H1 (cell line): ENCODE results near the gene SCG2. TPM values are rescaled to one million over a fixed set of nuclear protein-coding genes. Genes with fewer than 3 reads are reported as not detected.

ENCODE experiments used
- CTCF ChIA-PET: fragments of 300-600 bp; sonication (Branson Sonifier 250); formaldehyde crosslinking; loops from one replicate; lab custom pipeline; 2021; ENCODE audit not compliant: partially characterized antibody; lab: Charles Lee
- POLR2A ChIA-PET: fragments of 300-600 bp; sonication (Branson Sonifier 250); formaldehyde crosslinking; loops from one replicate; lab custom pipeline; 2021; ENCODE audit warnings: inconsistent platforms; ENCODE audit not compliant: partially characterized antibody; lab: Charles Lee
- DNase-seq, 2 experiments: peaks; one replicate each; pipeline versions ENCODE4 v3.0.0 to v3.0.0-alpha.2; 2010 to 2022; ENCODE audit warnings: low spot score in 2 of 2, low read depth in 1 of 2, mixed read lengths in 1 of 2
- FAIRE-seq: peaks from 2 replicates; lab custom pipeline; 2011; peaks lifted over from hg19 to GRCh38; lab: Jason Lieb, UNC
- H2AFZ ChIP-seq: 2 replicates; pipeline ENCODE4 v1.8.1; 2012; ENCODE audit warnings: low read length, inconsistent platforms
- H2AK5ac ChIP-seq: 2 replicates; pipeline ENCODE4 v1.6.1; 2013; ENCODE audit warnings: low read depth, low read length
- H2BK120ac ChIP-seq: replicated peaks from 2 replicates; pipeline ENCODE3; 2013; ENCODE audit warnings: low read depth, low read length, inconsistent platforms
- H2BK12ac ChIP-seq: 2 replicates; pipeline ENCODE4 v1.6.1; 2013; ENCODE audit warnings: low read depth, low read length
- H2BK15ac ChIP-seq: 2 replicates; pipeline ENCODE4 v1.6.1; 2013; ENCODE audit warnings: low read length
- H2BK20ac ChIP-seq: 2 replicates; pipeline ENCODE4 v1.6.1; 2013; ENCODE audit warnings: low read length
- H2BK5ac ChIP-seq: 2 replicates; pipeline ENCODE4 v1.6.1; 2013; ENCODE audit warnings: low read depth, low read length
- H3K14ac ChIP-seq: 2 replicates; pipeline ENCODE4 v1.6.1; 2013; ENCODE audit warnings: inconsistent platforms; ENCODE audit not compliant: insufficient read length
- H3K18ac ChIP-seq: 2 replicates; pipeline ENCODE4 v1.6.1; 2013; ENCODE audit warnings: low read length; ENCODE audit errors: extremely low read depth
- H3K23ac ChIP-seq: 2 replicates; pipeline ENCODE4 v1.6.1; 2013; ENCODE audit warnings: inconsistent platforms; ENCODE audit not compliant: insufficient read length
- H3K23me2 ChIP-seq: 2 replicates; pipeline ENCODE4 v1.6.1; 2013; ENCODE audit warnings: low read depth, low read length
- H3K27ac ChIP-seq: 2 replicates; pipeline ENCODE4 v1.6.1; 2011; ENCODE audit warnings: low read depth, low read length, inconsistent platforms
- H3K27me3 ChIP-seq, 4 experiments: replicated peaks in 1 of 4; 1 replicate in 1 of 4; 2 replicates in 3 of 4; pipeline versions ENCODE4 v1.6.1 to v1.8.1; 2011 to 2013; ENCODE audit warnings: low read length in 3 of 4, mild to moderate bottlenecking in 3 of 4, inconsistent platforms in 2 of 4, mixed read lengths in 2 of 4, moderate library complexity in 1 of 4; ENCODE audit not compliant: control insufficient read depth in 3 of 4, insufficient read depth in 3 of 4; ENCODE audit errors: extremely low read depth in 1 of 4
- H3K36me3 ChIP-seq, 4 experiments: 2 replicates each; pipeline versions ENCODE4 v1.6.1 to v1.8.1; 2011 to 2013; ENCODE audit warnings: mild to moderate bottlenecking in 4 of 4, low read length in 3 of 4, moderate library complexity in 2 of 4, control low read depth in 1 of 4, inconsistent platforms in 1 of 4; ENCODE audit not compliant: insufficient read depth in 4 of 4, control insufficient read depth in 2 of 4
- H3K4ac ChIP-seq: replicated peaks from 2 replicates; pipeline ENCODE3; 2013; ENCODE audit warnings: low read length, low read depth, mixed read lengths, inconsistent platforms; ENCODE audit not compliant: insufficient read length
- H3K4me1 ChIP-seq, 4 experiments: replicated peaks in 1 of 4; 1 replicate in 1 of 4; 2 replicates in 3 of 4; pipeline versions ENCODE4 v1.6.1 to v1.8.1; 2011 to 2013; ENCODE audit warnings: low read length in 3 of 4, inconsistent platforms in 2 of 4, mixed read lengths in 1 of 4; ENCODE audit not compliant: insufficient read depth in 4 of 4, control insufficient read depth in 3 of 4
- H3K4me2 ChIP-seq, 2 experiments: 2 replicates each; pipeline versions ENCODE4 v1.6.1 to v1.8.1; 2011 to 2013; ENCODE audit warnings: low read depth in 2 of 2, low read length in 2 of 2, control low read depth in 1 of 2, inconsistent platforms in 1 of 2, mild to moderate bottlenecking in 1 of 2; ENCODE audit not compliant: insufficient read depth in 1 of 2
- H3K4me3 ChIP-seq, 4 experiments: fragments of 200-600, 300-600 bp in 1 of 4; sonication (generic), shearing (Covaris generic), sonication (Bioruptor Twin) in 1 of 4; 2 replicates each; pipeline versions ENCODE4 v1.5.1 to v1.8.1; 2011 to 2016; ENCODE audit warnings: low read length in 4 of 4, low read depth in 3 of 4, control low read depth in 2 of 4, inconsistent platforms in 2 of 4, mild to moderate bottlenecking in 2 of 4, mixed read lengths in 1 of 4, moderate library complexity in 1 of 4; ENCODE audit not compliant: insufficient read depth in 2 of 4; ENCODE audit errors: extremely low read depth in 1 of 4
- H3K56ac ChIP-seq: replicated peaks from 2 replicates; pipeline ENCODE3; 2013; ENCODE audit warnings: low read depth, mild to moderate bottlenecking, mixed read lengths, low read length, inconsistent platforms; ENCODE audit not compliant: insufficient read length
- H3K79me1 ChIP-seq: 2 replicates; pipeline ENCODE4 v1.6.1; 2013; ENCODE audit warnings: low read depth, low read length, control low read depth
- H3K79me2 ChIP-seq, 2 experiments: 2 replicates each; pipeline versions ENCODE4 v1.6.1 to v1.8.1; 2012 to 2013; ENCODE audit warnings: low read length in 2 of 2, mild to moderate bottlenecking in 2 of 2, inconsistent platforms in 1 of 2; ENCODE audit not compliant: insufficient read depth in 2 of 2, control insufficient read depth in 1 of 2
- H3K9ac ChIP-seq, 4 experiments: replicated peaks in 1 of 4; 1 replicate in 1 of 4; 2 replicates in 3 of 4; pipeline versions ENCODE4 v1.6.1 to v1.8.1; 2011 to 2013; ENCODE audit warnings: low read depth in 3 of 4, low read length in 3 of 4, control low read depth in 2 of 4, mild to moderate bottlenecking in 2 of 4, moderate library complexity in 2 of 4, inconsistent platforms in 1 of 4; ENCODE audit errors: extremely low read depth in 1 of 4
- H3K9me3 ChIP-seq, 2 experiments: 2 replicates each; pipeline versions ENCODE4 v1.6.1 to v1.8.1; 2012 to 2013; ENCODE audit warnings: mild to moderate bottlenecking in 2 of 2, moderate library complexity in 2 of 2, control low read depth in 1 of 2, inconsistent platforms in 1 of 2, low read depth in 1 of 2, low read length in 1 of 2, mixed read lengths in 1 of 2; ENCODE audit not compliant: insufficient read depth in 2 of 2
- H4K20me1 ChIP-seq, 2 experiments: replicated peaks in 1 of 2; 2 replicates each; pipeline versions ENCODE3 to v1.8.1; 2011 to 2013; ENCODE audit warnings: inconsistent platforms in 2 of 2, low read length in 2 of 2, mild to moderate bottlenecking in 1 of 2; ENCODE audit not compliant: insufficient read depth in 2 of 2, control insufficient read depth in 1 of 2
- H4K5ac ChIP-seq: 2 replicates; pipeline ENCODE4 v1.6.1; 2013; ENCODE audit warnings: low read length, low read depth, mixed read lengths, inconsistent platforms; ENCODE audit not compliant: insufficient read length
- H4K8ac ChIP-seq: 2 replicates; pipeline ENCODE4 v1.8.0; 2013; ENCODE audit warnings: mild to moderate bottlenecking, moderate library complexity, low read length, inconsistent platforms; ENCODE audit not compliant: insufficient read depth; ENCODE audit errors: extremely low read depth
- H4K91ac ChIP-seq: replicated peaks from 2 replicates; pipeline ENCODE3; 2013; ENCODE audit warnings: low read length, mixed read lengths, inconsistent platforms; ENCODE audit not compliant: insufficient read length
- BCL11A ChIP-seq, 2 experiments: IDR thresholded peaks; one replicate each; pipeline ENCODE4 v1.6.1; 2011; ENCODE audit warnings: low read depth in 2 of 2, low read length in 2 of 2, mild to moderate bottlenecking in 2 of 2
- BRCA1 ChIP-seq: IDR thresholded peaks from 2 replicates; pipeline ENCODE4 v1.6.1; 2012; ENCODE audit warnings: low read depth, low read length, improper control_type of control experiment
- CREB1 ChIP-seq: IDR thresholded peaks from 2 replicates; pipeline ENCODE4 v1.6.1; 2012; ENCODE audit warnings: inconsistent platforms
- HDAC6 ChIP-seq: IDR thresholded peaks from one replicate; pipeline ENCODE4 v1.7.1; 2012; ENCODE audit warnings: low read depth, mild to moderate bottlenecking, inconsistent platforms, low read length, moderate library complexity
- PHF8 ChIP-seq: fragments of 200-600 bp; sonication (generic); conservative IDR thresholded peaks from 2 replicates; pipeline ENCODE4 v1.7.1; 2012; ENCODE audit warnings: low read depth, mild to moderate bottlenecking, inconsistent platforms, low read length, moderate library complexity
- SAP30 ChIP-seq: fragments of 300-600 bp; sonication (generic); IDR thresholded peaks from 2 replicates; pipeline ENCODE4 v1.7.1; 2012; ENCODE audit warnings: low read length, moderate library complexity, mild to moderate bottlenecking, inconsistent platforms; ENCODE audit not compliant: insufficient read depth, insufficient replicate concordance
- WGBS, 2 experiments: shearing (Covaris generic) in 1 of 2; methylation state at CpG; one replicate each; pipeline versions ENCODE4 v1.1.6 to v1.1.7; 2013 to 2015; ENCODE audit warnings: low lambda C conversion rate in 2 of 2, mixed read lengths in 2 of 2, inconsistent platforms in 1 of 2, low coverage in 1 of 2, missing lambda C conversion rate in 1 of 2; ENCODE audit not compliant: insufficient replicate concordance in 2 of 2, insufficient coverage in 1 of 2, insufficient read length in 1 of 2; ENCODE audit errors: extremely low coverage in 1 of 2, missing lambda C conversion rate in 1 of 2; 5-methylcytosine and 5-hydroxymethylcytosine counted together
- polyA plus RNA-seq, 7 experiments: library from polyadenylated mRNA; depleted of rRNA in 3 of 7; stranded (reverse) in 5 of 7; unstranded in 2 of 7; fragments of >200 nt in 5 of 7; fragments of 200-250 nt in 2 of 7; gene quantifications; 1 replicate in 5 of 7; 2 replicates in 1 of 7; 4 replicates in 1 of 7; pipeline versions ENCODE4 v1.2.1 to v1.2.3, GENCODE V29; 2011 to 2013; ENCODE audit warnings: missing spikeins in 2 of 7, mixed read lengths in 2 of 7
- total RNA-seq: library from RNA; stranded (reverse); fragmentation: NEBNext Ultra II Directional; extraction: Animal tissue kit (Norgen Biotek cat#: 25700); gene quantifications from 2 replicates; pipeline ENCODE4 v1.2.1, GENCODE V29; 2021

SCG2 gene
- total and polyA plus RNA-seq, 2 of the 8 experiments (the other 6 are each of a cell fraction or from before 2014, with no cell fraction given), result 0.54 to 1.0 TPM

GRCh38 chr2:223591596-223591995, 10.6 kb downstream of the SCG2 start:
- Histone ChIP-seq H3K23ac (no peak overlapping the region), H4K91ac (no peak overlapping the region), H3K14ac (no peak overlapping the region), H3K4me3 (no peak overlapping the region), H3K4ac (no peak overlapping the region), H3K18ac (no peak overlapping the region), H2BK120ac (no peak overlapping the region), H4K8ac (no peak overlapping the region), H4K5ac (no peak overlapping the region), H3K36me3 (no peaks in the 10 kb centered on the region; a peak in 1 of 8 replicates), H2AK5ac (no peak overlapping the region), H2AFZ (no peak overlapping the region), H4K20me1 (no peaks in the 10 kb centered on the region), H3K56ac (no peak overlapping the region), H2BK15ac (no peak overlapping the region), H3K27ac (no peak overlapping the region), H2BK5ac (no peak overlapping the region), H3K79me2 (no peaks in the 10 kb centered on the region), H2BK20ac (no peak overlapping the region), H3K23me2 (no peaks in the 10 kb centered on the region), H3K4me1 (peaks cover 0 to 4% (median 3%) of the 10 kb centered on the region in 4 experiments; a peak in 2 of 7 replicates), H3K27me3 (no peaks in the 10 kb centered on the region), H3K9me3 (no peaks in the 10 kb centered on the region), H3K9ac (no peak overlapping the region), H3K4me2 (no peak overlapping the region), H2BK12ac (no peak overlapping the region), H3K79me1 (no peaks in the 10 kb centered on the region)
- CTCF ChIA-PET, result no interaction called here
- 86% methylated on average over 1 of the region's 1 CpG; no CpG with 5 or more reads in 1 of the 2 experiments for WGBS, 2 experiments
- no peak for FAIRE-seq
- no peak for TF ChIP-seq BRCA1
- TF ChIP-seq CREB1, result no peak
- no peak for TF ChIP-seq HDAC6
- TF ChIP-seq BCL11A (IDR thresholded peaks at IDR 0.05; ENCODE audit: low read depth in 2 of 2, low read length in 2 of 2), result no peak
- TF ChIP-seq SAP30, result no peak
- TF ChIP-seq PHF8, result no peak
- POLR2A ChIA-PET, result no interaction called here
- no peak for DNase-seq
